ENCODE measurements around the gene MRM2. TPM values are rescaled to one million over a fixed set of nuclear protein-coding genes. Genes with fewer than 3 reads are reported as not detected.

The MRM2 gene
- total RNA-seq, 1 donor from 2014 or later: 25.3 TPM

DNA sequence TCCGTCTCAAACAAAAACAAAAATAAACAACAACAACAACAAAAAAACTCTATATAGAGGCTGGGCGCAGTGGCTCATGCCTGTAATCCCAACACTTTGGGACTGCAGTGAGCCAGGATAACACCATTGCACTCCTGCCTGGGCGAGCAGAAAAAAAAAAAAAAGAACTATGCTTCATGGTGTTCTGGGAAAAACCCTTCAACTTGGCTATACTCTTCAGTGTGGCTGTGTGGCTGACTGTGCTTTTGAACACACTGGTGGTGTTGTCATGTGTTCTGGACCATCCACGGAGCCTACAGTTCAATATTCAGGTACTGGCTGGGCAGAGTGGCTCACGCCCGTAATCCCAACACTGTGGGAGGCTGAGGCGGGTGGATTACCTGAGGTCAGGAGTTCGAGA, 45.7 kb upstream of the MRM2 start:
- H3K4me1 Mint-ChIP-seq: no peaks in the 10 kb centered on the region
- H3K9me3 Mint-ChIP-seq: no peaks in the 10 kb centered on the region
- H3K36me3 Mint-ChIP-seq: peaks cover 6% of the 10 kb centered on the region
- no peaks in the 10 kb centered on the region for H3K27me3 Mint-ChIP-seq (ENCODE audit: low read depth)
- no peak overlapping the region for H3K27ac Mint-ChIP-seq
- TF ChIP-seq, protein P1, sequence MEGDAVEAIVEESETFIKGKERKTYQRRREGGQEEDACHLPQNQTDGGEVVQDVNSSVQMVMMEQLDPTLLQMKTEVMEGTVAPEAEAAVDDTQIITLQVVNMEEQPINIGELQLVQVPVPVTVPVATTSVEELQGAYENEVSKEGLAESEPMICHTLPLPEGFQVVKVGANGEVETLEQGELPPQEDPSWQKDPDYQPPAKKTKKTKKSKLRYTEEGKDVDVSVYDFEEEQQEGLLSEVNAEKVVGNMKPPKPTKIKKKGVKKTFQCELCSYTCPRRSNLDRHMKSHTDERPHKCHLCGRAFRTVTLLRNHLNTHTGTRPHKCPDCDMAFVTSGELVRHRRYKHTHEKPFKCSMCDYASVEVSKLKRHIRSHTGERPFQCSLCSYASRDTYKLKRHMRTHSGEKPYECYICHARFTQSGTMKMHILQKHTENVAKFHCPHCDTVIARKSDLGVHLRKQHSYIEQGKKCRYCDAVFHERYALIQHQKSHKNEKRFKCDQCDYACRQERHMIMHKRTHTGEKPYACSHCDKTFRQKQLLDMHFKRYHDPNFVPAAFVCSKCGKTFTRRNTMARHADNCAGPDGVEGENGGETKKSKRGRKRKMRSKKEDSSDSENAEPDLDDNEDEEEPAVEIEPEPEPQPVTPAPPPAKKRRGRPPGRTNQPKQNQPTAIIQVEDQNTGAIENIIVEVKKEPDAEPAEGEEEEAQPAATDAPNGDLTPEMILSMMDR (IDR thresholded peaks at IDR 0.05; ENCODE audit: unreplicated experiment): no peak
- no peak overlapping the region for H3K4me3 Mint-ChIP-seq
- DNase-seq (ENCODE audit: low spot score in 2 of 2, unreplicated experiment in 2 of 2): no peak

DNA sequence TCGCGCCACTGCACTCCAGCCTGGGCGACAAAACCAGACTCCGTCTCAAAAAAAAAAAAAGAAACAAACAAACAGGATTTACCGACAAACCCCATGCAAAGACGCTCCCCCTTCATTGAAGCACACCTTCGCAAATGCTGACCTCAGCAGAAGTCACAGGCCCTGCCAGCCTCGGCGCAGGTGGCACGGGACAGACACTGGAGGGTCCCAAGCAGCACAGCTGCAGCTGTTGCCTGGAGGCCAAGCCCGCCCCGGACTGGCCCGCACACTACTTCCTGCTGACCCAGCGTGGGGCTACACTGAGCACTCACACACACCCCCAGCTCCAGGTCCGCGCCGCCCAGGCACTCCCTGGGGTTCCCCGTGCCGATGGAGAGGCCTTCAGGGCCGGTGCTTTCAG, 41.1 kb upstream of the MRM2 start:
- DNase-seq (ENCODE audit: low spot score in 2 of 2, unreplicated experiment in 2 of 2): no peak
- Mint-ChIP-seq H3K27me3 (ENCODE audit: low read depth) (no peaks in the 10 kb centered on the region), H3K27ac (peak overlapping the region; percentile 34), H3K4me3 (no peak overlapping the region), H3K4me1 (peaks cover 27% of the 10 kb centered on the region), H3K36me3 (peaks cover under 1% of the 10 kb centered on the region), H3K9me3 (no peaks in the 10 kb centered on the region)
- TF ChIP-seq, protein P1 (IDR thresholded peaks at IDR 0.05; ENCODE audit: unreplicated experiment): no peak

DNA sequence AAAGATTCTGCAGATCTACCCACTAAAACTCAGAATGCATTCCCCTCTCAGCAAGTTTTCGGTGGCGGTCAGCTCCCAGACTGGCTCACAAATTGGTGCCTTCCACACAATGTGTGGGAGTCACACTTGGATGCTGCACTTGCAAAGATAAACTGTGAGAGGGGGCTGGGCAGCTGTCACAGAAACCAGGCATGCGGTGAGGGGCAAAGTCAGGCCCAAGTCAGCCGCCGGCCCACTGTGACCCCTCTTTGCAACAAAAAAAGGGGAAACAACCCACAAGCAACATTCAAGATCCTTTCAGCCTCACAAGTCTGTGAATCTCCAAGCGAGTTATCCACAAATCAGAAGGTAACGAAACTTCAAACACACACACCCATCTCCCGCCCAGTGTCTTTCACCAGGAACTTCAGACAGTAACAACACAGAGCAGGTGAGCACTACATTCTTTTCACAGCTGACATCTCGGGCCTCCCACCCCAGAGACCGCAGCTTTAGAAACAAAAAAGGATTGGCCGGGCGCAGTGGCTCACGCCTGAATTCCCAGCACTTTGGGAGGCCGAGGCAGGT, 40.3 kb upstream of the MRM2 start:
- Mint-ChIP-seq H3K36me3 (peaks cover 5% of the 10 kb centered on the region), H3K4me3 (no peak overlapping the region), H3K9me3 (no peaks in the 10 kb centered on the region), H3K27ac (peak overlapping the region; percentile 76), H3K27me3 (ENCODE audit: low read depth) (no peaks in the 10 kb centered on the region), H3K4me1 (peaks cover 27% of the 10 kb centered on the region)
- no peak for DNase-seq (ENCODE audit: low spot score in 2 of 2, unreplicated experiment in 2 of 2)
- TF ChIP-seq, protein P1 (IDR thresholded peaks at IDR 0.05; ENCODE audit: unreplicated experiment): no peak

DNA sequence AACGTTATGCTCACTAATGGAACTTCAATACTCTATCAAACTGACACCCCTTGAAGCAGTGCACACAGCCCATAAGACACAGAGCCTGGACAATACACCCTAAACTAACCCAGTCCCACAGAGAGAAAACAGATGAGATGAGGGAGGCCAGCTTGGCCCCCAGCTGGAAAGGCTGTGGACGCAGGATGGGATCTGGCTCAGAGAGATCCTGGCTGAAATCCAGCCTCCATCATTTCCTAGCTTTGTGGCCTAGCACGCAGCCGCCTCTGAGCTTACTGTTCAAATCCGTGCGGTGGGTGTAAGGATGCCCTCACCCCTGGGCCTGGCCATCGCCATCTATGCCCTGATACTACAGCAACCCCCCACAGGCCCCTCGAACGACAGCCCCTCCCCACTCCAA, 39.5 kb upstream of the MRM2 start:
- DNase-seq (ENCODE audit: low spot score in 2 of 2, unreplicated experiment in 2 of 2): no peak
- no peak overlapping the region for H3K4me3 Mint-ChIP-seq
- TF ChIP-seq, protein P1 (IDR thresholded peaks at IDR 0.05; ENCODE audit: unreplicated experiment): no peak
- H3K27me3 Mint-ChIP-seq (ENCODE audit: low read depth): no peaks in the 10 kb centered on the region
- peak overlapping the region; percentile 76 for H3K27ac Mint-ChIP-seq
- H3K4me1 Mint-ChIP-seq: peaks cover 27% of the 10 kb centered on the region
- H3K9me3 Mint-ChIP-seq: no peaks in the 10 kb centered on the region
- H3K36me3 Mint-ChIP-seq: peaks cover 10% of the 10 kb centered on the region

DNA sequence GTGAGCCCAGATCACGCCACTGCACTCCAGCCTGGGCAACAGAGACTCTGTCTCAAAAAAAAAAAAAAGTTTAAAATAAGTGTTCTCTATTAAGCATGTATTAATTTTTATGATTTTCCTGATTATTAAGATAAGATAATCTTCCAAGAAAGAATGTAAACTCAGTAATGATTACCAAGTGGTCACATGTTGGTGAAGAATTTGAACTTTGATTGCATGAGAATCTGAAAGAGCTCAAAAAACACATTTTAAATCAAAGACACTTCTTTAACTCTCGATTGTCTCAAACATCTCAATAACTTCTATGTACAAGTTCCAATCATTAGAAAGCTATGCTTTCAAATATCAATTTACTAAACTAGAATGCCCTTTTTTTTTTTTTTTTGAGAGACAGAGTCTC, 38.4 kb upstream of the MRM2 start:
- H3K36me3 Mint-ChIP-seq: peaks cover 10% of the 10 kb centered on the region
- H3K27ac Mint-ChIP-seq: peak overlapping the region; percentile 92
- no peaks in the 10 kb centered on the region for H3K27me3 Mint-ChIP-seq (ENCODE audit: low read depth)
- TF ChIP-seq, protein P1 (IDR thresholded peaks at IDR 0.05; ENCODE audit: unreplicated experiment): no peak
- peaks cover 27% of the 10 kb centered on the region for H3K4me1 Mint-ChIP-seq
- DNase-seq (ENCODE audit: low spot score in 2 of 2, unreplicated experiment in 2 of 2): no peak
- H3K9me3 Mint-ChIP-seq: no peaks in the 10 kb centered on the region
- no peak overlapping the region for H3K4me3 Mint-ChIP-seq

DNA sequence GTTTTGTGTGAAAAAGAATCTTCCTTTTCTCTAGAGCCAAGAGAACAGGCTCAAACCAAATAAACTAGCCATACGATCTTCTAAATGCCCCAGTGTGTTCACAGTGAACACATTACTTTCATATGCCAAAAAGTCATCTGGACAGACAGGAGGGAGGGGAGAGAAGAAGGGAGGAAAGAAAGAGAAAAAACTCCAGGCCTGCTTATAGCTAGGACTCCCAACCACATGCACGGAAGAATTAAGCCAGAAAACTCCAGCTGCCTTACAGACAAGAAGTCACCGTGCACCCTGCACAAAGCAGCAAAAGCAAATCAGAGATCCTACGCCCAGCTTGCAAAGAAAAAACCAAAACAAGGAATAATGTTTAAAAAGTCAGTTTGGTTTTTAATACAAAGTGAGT, 37.9 kb upstream of the MRM2 start:
- Mint-ChIP-seq H3K4me1 (peaks cover 27% of the 10 kb centered on the region), H3K9me3 (no peaks in the 10 kb centered on the region), H3K27me3 (ENCODE audit: low read depth) (no peaks in the 10 kb centered on the region), H3K36me3 (peaks cover 10% of the 10 kb centered on the region), H3K27ac (peak overlapping the region; percentile 92), H3K4me3 (no peak overlapping the region)
- TF ChIP-seq, protein P1 (IDR thresholded peaks at IDR 0.05; ENCODE audit: unreplicated experiment): no peak
- no peak for DNase-seq (ENCODE audit: low spot score in 2 of 2, unreplicated experiment in 2 of 2)
